ENCODE results near the gene CMSS1.
"Not testable (repeated sequence)": the region's sequence is repeated elsewhere in the genome, so short reads cannot be mapped to it uniquely, and the experiment has no call there.

The CMSS1 gene

DNA sequence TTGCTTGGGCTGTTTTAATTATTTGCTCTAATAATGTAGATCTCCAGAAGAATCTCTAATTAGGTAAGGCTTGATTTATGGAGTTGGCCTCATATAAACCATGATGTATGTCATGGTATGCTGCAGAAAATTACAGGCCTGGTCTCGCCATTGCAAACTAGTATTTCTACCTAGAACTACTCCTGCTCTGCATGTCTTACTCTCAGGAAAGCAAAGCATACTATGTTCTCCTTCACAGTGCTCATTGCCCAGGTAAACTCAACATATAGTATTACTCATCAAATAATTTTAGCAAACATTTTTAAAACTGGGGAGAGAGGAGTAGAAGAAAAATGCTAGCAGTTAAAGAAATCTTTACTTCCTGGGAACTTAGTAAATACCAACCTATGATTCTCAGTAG lies 205.9 kb downstream of the CMSS1 start:
- DNase-seq (ENCODE audit: low read depth, low spot score): no peak

- no peak for DNase-seq (ENCODE audit: low read depth, low spot score)
Measured at GRCh38 chr3:100024520-100025303, 207.1 kb downstream of the CMSS1 start.

DNA sequence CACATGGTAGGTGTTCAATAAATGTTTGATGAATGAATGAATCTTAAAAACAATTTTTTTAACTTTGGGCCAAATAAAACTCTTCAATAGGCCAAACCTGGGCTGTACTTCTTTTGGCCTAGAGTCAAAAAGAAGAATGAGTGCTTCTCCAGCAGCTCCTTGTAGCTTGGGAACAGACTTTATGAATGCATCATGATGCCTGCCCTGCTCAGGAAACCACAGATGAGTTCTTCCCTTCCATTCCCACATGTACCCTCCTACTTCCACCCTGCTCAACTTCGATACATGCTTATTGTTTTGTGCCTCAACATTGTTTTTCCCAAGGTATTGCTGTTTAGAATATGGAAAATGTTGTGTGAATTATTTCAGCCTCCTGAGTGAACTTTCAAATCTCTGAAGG lies 209.7 kb downstream of the CMSS1 start:
- DNase-seq (ENCODE audit: low read depth, low spot score): no peak

GRCh38 chr3:100029052-100029451 lies 211.4 kb downstream of the CMSS1 start:
- no peak for DNase-seq (ENCODE audit: low read depth, low spot score)

GRCh38 chr3:100029689-100030088 lies 212.0 kb downstream of the CMSS1 start:
- no peak for DNase-seq (ENCODE audit: low read depth, low spot score)

GRCh38 chr3:100030346-100030745 lies 212.7 kb downstream of the CMSS1 start:
- DNase-seq (ENCODE audit: low read depth, low spot score): no peak

- DNase-seq (ENCODE audit: low read depth, low spot score): no peak
Measured at GRCh38 chr3:100030914-100031425, 213.3 kb downstream of the CMSS1 start.

GRCh38 chr3:100032243-100032642 lies 214.6 kb downstream of the CMSS1 start:
- DNase-seq (ENCODE audit: low read depth, low spot score): no peak

GRCh38 chr3:100033184-100033583 lies 215.5 kb downstream of the CMSS1 start:
- DNase-seq (ENCODE audit: low read depth, low spot score): peak; percentile 18

- no peak for DNase-seq (ENCODE audit: low read depth, low spot score)
Measured at GRCh38 chr3:100033903-100034471, 216.3 kb downstream of the CMSS1 start.

DNA sequence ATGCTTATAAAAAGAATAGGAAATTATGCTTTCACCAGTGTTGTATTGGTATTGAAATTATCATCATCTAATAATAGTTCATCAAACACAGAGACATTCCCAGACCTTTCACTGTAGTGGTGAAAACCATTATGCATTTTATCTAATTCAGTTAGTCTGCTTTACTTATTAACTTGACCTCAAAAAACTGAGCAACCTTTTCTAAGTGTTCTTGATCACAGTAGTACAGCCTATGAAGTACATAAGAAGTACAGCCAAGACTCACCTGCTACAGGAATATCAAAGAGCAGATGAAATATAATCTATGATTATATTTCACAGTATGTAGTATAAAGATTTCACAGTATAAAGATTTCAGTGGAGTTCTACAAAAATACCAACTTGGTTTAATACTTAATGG lies 221.4 kb downstream of the CMSS1 start:
- no peak for DNase-seq (ENCODE audit: low read depth, low spot score)

GRCh38 chr3:100040451-100041225 lies 223.0 kb downstream of the CMSS1 start:
- DNase-seq (ENCODE audit: low read depth, low spot score): no peak

DNA sequence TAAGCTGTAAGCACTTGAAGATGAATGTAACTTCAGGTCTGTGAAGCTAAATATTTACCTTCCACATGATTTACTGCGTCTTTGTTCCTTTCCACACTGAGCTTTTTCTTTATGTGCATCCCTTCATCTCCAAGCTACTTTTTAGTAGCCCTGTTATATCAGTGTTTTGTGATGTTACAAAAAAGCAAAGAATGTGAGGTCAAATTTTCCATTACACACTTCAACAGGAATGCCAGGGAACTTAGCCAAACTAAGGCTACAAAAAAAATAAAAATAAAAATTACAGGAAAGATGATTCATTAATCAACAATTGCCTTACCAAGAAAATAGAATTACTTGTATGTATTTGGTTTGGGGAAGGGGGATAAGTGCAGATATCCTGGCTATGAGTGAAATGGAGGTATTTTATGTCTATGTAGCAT lies 223.7 kb downstream of the CMSS1 start:
- DNase-seq (ENCODE audit: low read depth, low spot score): no peak

GRCh38 chr3:100042166-100042981 lies 224.7 kb downstream of the CMSS1 start:
- no peak for DNase-seq (ENCODE audit: low read depth, low spot score)

DNA sequence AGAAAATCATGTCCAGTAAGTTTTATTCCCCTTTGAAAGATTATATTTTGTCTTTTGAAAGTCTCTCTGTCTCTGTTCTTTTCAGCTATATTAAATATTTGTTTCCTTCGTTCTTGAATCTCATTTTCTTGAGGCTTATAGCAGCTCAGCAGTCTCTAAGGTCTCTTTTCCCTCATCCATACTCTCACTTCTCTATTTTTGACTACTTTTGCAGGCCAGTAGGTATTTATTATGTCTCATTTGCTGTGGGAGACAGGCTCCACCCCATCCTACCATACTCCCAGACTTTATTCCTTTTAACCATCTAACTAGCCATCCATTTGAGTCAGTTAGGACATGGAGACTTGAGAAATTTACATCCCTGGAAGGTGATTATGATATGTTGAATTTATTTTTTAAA lies 225.6 kb downstream of the CMSS1 start:
- DNase-seq (ENCODE audit: low read depth, low spot score): no peak

GRCh38 chr3:100044369-100044768 lies 226.7 kb downstream of the CMSS1 start:
- DNase-seq (ENCODE audit: low read depth, low spot score): no peak

- DNase-seq (ENCODE audit: low read depth, low spot score): peak; percentile 54
Measured at GRCh38 chr3:100045696-100046095, 228.0 kb downstream of the CMSS1 start.

GRCh38 chr3:100046986-100047385 lies 229.3 kb downstream of the CMSS1 start:
- DNase-seq (ENCODE audit: low read depth, low spot score): no peak

- no peak for DNase-seq (ENCODE audit: low read depth, low spot score)
Measured at GRCh38 chr3:100047455-100048141, 229.9 kb downstream of the CMSS1 start.

DNA sequence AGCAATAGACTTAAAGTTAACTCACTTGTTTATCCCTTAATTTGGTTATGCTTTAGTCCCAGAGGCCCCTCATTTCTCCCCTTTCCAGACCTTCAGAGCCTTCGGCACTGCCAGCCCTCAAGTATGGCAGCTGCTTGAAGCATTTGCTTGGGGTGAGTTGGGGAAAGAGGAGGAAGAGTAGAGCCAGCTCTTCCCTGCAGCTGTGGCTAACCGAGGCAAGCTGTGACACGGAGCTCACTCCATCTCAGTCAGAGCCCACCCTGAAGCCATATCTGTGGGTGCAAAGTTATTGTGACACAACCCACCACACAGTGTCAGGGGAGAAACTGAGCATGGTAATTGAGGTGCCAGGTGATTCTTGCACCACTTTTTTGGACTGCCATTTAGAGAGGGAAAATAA lies 230.6 kb downstream of the CMSS1 start:
- no peak for DNase-seq (ENCODE audit: low read depth, low spot score)

- DNase-seq (ENCODE audit: low read depth, low spot score): not testable (repeated sequence)
Measured at GRCh38 chr3:100051513-100051912, 233.9 kb downstream of the CMSS1 start.
